K562 (cell line): Measurements from ENCODE around the gene NSMF. TPM values are rescaled to one million over a fixed set of nuclear protein-coding genes. Genes with fewer than 3 reads are reported as not detected.
A peak's percentile ranks its signal among the peaks of the same experiment; 100 is the strongest.

Experiments
- CC2D1A ChIP-seq: fragments of 450-650 bp; IDR thresholded peaks from 2 replicates; pipeline ENCODE4 v1.6.1; 2017; ENCODE audit warnings: mild to moderate bottlenecking
- ESRRA ChIP-seq: fragments of 450-650 bp; IDR thresholded peaks from 2 replicates; pipeline ENCODE4 v1.6.1; 2014; ENCODE audit warnings: low read depth, mild to moderate bottlenecking, moderate library complexity, borderline replicate concordance
- FOXP1 ChIP-seq: sonication (generic); formaldehyde crosslinking; IDR thresholded peaks from 2 replicates; pipeline ENCODE4 v1.8.0; 2022; ENCODE audit warnings: mild to moderate bottlenecking, missing genetic modification reagents
- HDAC3 ChIP-seq: fragments of 450-650 bp; IDR thresholded peaks from 2 replicates; pipeline ENCODE4 v1.6.1; 2018; ENCODE audit warnings: borderline replicate concordance, mild to moderate bottlenecking, moderate library complexity; ENCODE audit not compliant: partially characterized antibody
- HNRNPH1 ChIP-seq: fragments of 200-400 bp; formaldehyde crosslinking; optimal IDR thresholded peaks from 2 replicates; pipeline ENCODE3; 2017; ENCODE audit warnings: low read depth, mild to moderate bottlenecking, low read length, moderate library complexity
- HNRNPL ChIP-seq: fragments of 200-400 bp; formaldehyde crosslinking; IDR thresholded peaks from 2 replicates; pipeline ENCODE4 v1.6.1; 2017; ENCODE audit warnings: low read depth, mild to moderate bottlenecking, low read length
- KHSRP ChIP-seq: fragments of 450-650 bp; IDR thresholded peaks from 2 replicates; pipeline ENCODE4 v1.6.1; 2017
- L3MBTL2 ChIP-seq: fragments of 450-650 bp; IDR thresholded peaks from 2 replicates; pipeline ENCODE4 v1.6.1; 2016; ENCODE audit warnings: mild to moderate bottlenecking, moderate library complexity
- NFE2 ChIP-seq: IDR thresholded peaks from 2 replicates; pipeline ENCODE4 v1.6.1; 2014; ENCODE audit warnings: antibody characterized with exemption, low read depth
- PHF20 ChIP-seq: fragments of 450-650 bp; IDR thresholded peaks from 2 replicates; pipeline ENCODE4 v1.6.1; 2018; ENCODE audit not compliant: partially characterized antibody
- RB1 ChIP-seq: fragments of 450-650 bp; IDR thresholded peaks from 2 replicates; pipeline ENCODE4 v1.6.1; 2017; ENCODE audit warnings: low read depth, mild to moderate bottlenecking
- SIN3A ChIP-seq, 2 experiments: fragments of 150-350 bp in 1 of 2; IDR thresholded peaks; 2 replicates each; pipeline ENCODE4 v1.6.1; 2011 to 2016; ENCODE audit warnings: borderline replicate concordance in 2 of 2, low read depth in 2 of 2, low read length in 2 of 2, mild to moderate bottlenecking in 2 of 2, moderate library complexity in 2 of 2; ENCODE audit not compliant: control insufficient read depth in 1 of 2
- SMARCA4 ChIP-seq: fragments of 450-650 bp; IDR thresholded peaks from 2 replicates; pipeline ENCODE4 v1.6.1; 2016
- SMARCB1 ChIP-seq: IDR thresholded peaks from 2 replicates; pipeline ENCODE4 v1.6.1; 2011; ENCODE audit warnings: improper control_type of control experiment, low read depth; ENCODE audit not compliant: insufficient read length
- SNAPC5 ChIP-seq: fragments of 250-450 bp; sonication (Bioruptor Pico); IDR thresholded peaks from 2 replicates; pipeline ENCODE4 v1.8.0; 2021; ENCODE audit warnings: moderate library complexity, mild to moderate bottlenecking, inconsistent platforms
- YY1 ChIP-seq, 3 experiments: IDR thresholded peaks; 2 replicates each; pipeline ENCODE4 v1.6.1; 2011; ENCODE audit warnings: low read length in 2 of 3, mild to moderate bottlenecking in 2 of 3, moderate library complexity in 2 of 3, borderline replicate concordance in 1 of 3, control low read depth in 1 of 3, low read depth in 1 of 3; ENCODE audit not compliant: insufficient read depth in 3 of 3, insufficient replicate concordance in 2 of 3, control insufficient read depth in 1 of 3, insufficient read length in 1 of 3; ENCODE audit errors: extremely low read depth in 1 of 3
- ZNF408 ChIP-seq: fragments of 250-450 bp; sonication (Bioruptor Pico); IDR thresholded peaks from 2 replicates; pipeline ENCODE4 v1.4.0; 2020; ENCODE audit warnings: low read depth, mild to moderate bottlenecking, moderate library complexity
- polyA plus RNA-seq, 8 experiments: library from polyadenylated mRNA; depleted of rRNA in 4 of 8; stranded (reverse) in 5 of 8; unstranded in 3 of 8; fragments of >200 nt; fragmentation: Nextera tagmentation in 2 of 8; fragmentation: Illumina TruSeq in 1 of 8; extraction: Ambion mirVana in 2 of 8; extraction: Trizol in 1 of 8; gene quantifications; 2 replicates each; pipeline versions ENCODE4 v1.2.1 to v1.2.3, GENCODE V29; 2011 to 2014; ENCODE audit warnings: inconsistent platforms in 1 of 8, missing spikeins in 1 of 8
- total RNA-seq, 7 experiments: library from RNA; depleted of rRNA in 6 of 7; stranded (reverse); fragments of >200 nt in 6 of 7; fragmentation: Illumina TruSeq in 2 of 7; extraction: Trizol in 2 of 7; gene quantifications; 2 replicates each; pipeline versions ENCODE4 v1.2.1 to v1.2.3, GENCODE V29; 2011 to 2021; ENCODE audit warnings: low replicate concordance in 1 of 7
- TF ChIP-seq, protein P1 (sequence below): IDR thresholded peaks from 2 replicates; pipeline ENCODE4 v1.6.1; 2011; ENCODE audit warnings: borderline replicate concordance, low read depth, mild to moderate bottlenecking, moderate library complexity, low read length; ENCODE audit not compliant: insufficient read depth, poor library complexity, severe bottlenecking
- TF ChIP-seq, protein P2 (sequence below), 3 experiments: fragments of 200-800 bp in 1 of 3; fragments of 250-450 bp in 1 of 3; fragments of 450-650 bp in 1 of 3; sonication (Bioruptor Pico) in 1 of 3; sonication (Bioruptor generic) in 1 of 3; formaldehyde crosslinking in 1 of 3; IDR thresholded peaks; 2 replicates each; pipeline versions ENCODE4 v1.6.1 to v1.8.0; 2016 to 2022; ENCODE audit warnings: mild to moderate bottlenecking in 2 of 3, missing genetic modification characterization in 2 of 3, missing compliant biosample characterization in 1 of 3, moderate library complexity in 1 of 3

NSMF gene
- total and polyA plus RNA-seq, 9 of the 15 experiments (the other 6 are each of a cell fraction or from before 2014, with no cell fraction given): 0.20 to 82.7 (median 29.3) TPM

DNA sequence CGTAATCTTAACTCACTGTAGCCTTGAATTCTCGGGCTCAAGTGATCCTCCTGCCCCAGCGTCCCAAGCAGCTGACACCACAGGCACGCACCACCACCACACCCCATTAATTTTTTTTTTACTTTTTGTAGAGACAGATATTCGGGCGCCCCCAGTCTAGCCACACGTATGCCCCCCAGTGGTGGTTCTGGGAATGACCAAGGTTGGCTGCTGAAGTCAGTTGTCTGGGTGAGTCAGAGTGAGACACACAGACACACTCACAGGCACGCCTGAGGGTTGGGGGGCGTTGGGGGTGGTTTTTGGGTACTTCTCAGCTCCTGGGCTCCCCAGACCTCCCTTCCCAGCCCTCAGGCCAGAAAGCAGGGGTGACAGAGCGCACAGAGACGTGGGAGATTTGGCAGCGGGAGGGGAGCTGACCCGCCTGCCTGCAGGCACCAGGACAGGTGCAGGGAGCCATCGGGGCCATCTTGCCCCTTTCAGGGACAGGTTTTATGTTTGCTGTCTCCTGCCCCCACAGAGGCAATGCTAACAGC is 13.8 kb downstream of the NSMF start (continued):
- TF ChIP-seq, protein P1, sequence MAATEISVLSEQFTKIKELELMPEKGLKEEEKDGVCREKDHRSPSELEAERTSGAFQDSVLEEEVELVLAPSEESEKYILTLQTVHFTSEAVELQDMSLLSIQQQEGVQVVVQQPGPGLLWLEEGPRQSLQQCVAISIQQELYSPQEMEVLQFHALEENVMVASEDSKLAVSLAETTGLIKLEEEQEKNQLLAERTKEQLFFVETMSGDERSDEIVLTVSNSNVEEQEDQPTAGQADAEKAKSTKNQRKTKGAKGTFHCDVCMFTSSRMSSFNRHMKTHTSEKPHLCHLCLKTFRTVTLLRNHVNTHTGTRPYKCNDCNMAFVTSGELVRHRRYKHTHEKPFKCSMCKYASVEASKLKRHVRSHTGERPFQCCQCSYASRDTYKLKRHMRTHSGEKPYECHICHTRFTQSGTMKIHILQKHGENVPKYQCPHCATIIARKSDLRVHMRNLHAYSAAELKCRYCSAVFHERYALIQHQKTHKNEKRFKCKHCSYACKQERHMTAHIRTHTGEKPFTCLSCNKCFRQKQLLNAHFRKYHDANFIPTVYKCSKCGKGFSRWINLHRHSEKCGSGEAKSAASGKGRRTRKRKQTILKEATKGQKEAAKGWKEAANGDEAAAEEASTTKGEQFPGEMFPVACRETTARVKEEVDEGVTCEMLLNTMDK: peak; percentile 21
- no peak for TF ChIP-seq HNRNPL
- TF ChIP-seq YY1 (IDR thresholded peaks at IDR 0.05; ENCODE audit: borderline replicate concordance in 1 of 3, control insufficient read depth in 1 of 3, extremely low read depth in 1 of 3, insufficient read depth in 3 of 3, insufficient read length in 1 of 3, insufficient replicate concordance in 2 of 3, low read depth in 1 of 3, low read length in 2 of 3): peak in 1 of 3 experiments; percentile 4
- TF ChIP-seq SNAPC5 (CRISPR knock-in tag): no peak
- peak; percentile 39; the same call in 1 of the 2 replicates for TF ChIP-seq L3MBTL2
- no peak for TF ChIP-seq KHSRP
- no peak for TF ChIP-seq HNRNPH1
- TF ChIP-seq HDAC3: no peak
- no peak for TF ChIP-seq PHF20
- TF ChIP-seq SIN3A (IDR thresholded peaks at IDR 0.05; ENCODE audit: borderline replicate concordance in 2 of 2, control insufficient read depth in 1 of 2, low read depth in 2 of 2, low read length in 2 of 2): 0 out of 4 replicates have a peak, but pooled peaks of 1 of the 2 experiments have one; percentile 37
- TF ChIP-seq CC2D1A: peak; percentile 66
- TF ChIP-seq NFE2: no peak
- TF ChIP-seq RB1: peak; percentile 37
- peak; percentile 28; the same call in 1 of the 2 replicates for TF ChIP-seq SMARCA4
- TF ChIP-seq, protein P2, sequence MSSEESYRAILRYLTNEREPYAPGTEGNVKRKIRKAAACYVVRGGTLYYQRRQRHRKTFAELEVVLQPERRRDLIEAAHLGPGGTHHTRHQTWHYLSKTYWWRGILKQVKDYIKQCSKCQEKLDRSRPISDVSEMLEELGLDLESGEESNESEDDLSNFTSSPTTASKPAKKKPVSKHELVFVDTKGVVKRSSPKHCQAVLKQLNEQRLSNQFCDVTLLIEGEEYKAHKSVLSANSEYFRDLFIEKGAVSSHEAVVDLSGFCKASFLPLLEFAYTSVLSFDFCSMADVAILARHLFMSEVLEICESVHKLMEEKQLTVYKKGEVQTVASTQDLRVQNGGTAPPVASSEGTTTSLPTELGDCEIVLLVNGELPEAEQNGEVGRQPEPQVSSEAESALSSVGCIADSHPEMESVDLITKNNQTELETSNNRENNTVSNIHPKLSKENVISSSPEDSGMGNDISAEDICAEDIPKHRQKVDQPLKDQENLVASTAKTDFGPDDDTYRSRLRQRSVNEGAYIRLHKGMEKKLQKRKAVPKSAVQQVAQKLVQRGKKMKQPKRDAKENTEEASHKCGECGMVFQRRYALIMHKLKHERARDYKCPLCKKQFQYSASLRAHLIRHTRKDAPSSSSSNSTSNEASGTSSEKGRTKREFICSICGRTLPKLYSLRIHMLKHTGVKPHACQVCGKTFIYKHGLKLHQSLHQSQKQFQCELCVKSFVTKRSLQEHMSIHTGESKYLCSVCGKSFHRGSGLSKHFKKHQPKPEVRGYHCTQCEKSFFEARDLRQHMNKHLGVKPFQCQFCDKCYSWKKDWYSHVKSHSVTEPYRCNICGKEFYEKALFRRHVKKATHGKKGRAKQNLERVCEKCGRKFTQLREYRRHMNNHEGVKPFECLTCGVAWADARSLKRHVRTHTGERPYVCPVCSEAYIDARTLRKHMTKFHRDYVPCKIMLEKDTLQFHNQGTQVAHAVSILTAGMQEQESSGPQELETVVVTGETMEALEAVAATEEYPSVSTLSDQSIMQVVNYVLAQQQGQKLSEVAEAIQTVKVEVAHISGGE (CRISPR knock-in tag; IDR thresholded peaks at IDR 0.05): peak in 1 of 3 experiments; percentile 80; a peak in 2 of 6 replicates
- no peak for TF ChIP-seq FOXP1 (CRISPR knock-in tag)
- TF ChIP-seq SMARCB1: no peak
- peak; percentile 20; the same call in 1 of the 2 replicates for TF ChIP-seq ESRRA
- TF ChIP-seq ZNF408: no peak
